MCF 10A (cell line): Measurements from ENCODE around the gene MORN1. TPM values are rescaled to one million over a fixed set of nuclear protein-coding genes. Genes with fewer than 3 reads are reported as not detected.

Experiments used
- BruUV-seq: library from RNA; stranded (reverse); fragments of 400-500 nt; replicated peaks from 2 replicates; lab custom pipeline; 2021; lab: Mats Ljungman, UMichigan
- CTCF ChIA-PET: fragments of 300-600 bp; sonication (Branson Sonifier 250); formaldehyde crosslinking; extraction: SDS; loops from one replicate; lab custom pipeline; 2021; ENCODE audit warnings: antibody characterized with exemption, inconsistent platforms; lab: Yijun Ruan, JAX
- POLR2A ChIA-PET: fragments of 300-600, 350-650 bp; sonication (Branson Sonifier 250); formaldehyde crosslinking; extraction: SDS; loops from one replicate; lab custom pipeline; 2020; ENCODE audit warnings: antibody characterized with exemption, inconsistent platforms; lab: Yijun Ruan, JAX
- DNase-seq: peaks from one replicate; pipeline ENCODE4 v3.0.0-alpha.2; 2018; ENCODE audit not compliant: unreplicated experiment
- H3K27ac Mint-ChIP-seq: one replicate; pipeline ENCODE4 v1.8.0; 2022; ENCODE audit warnings: mild to moderate bottlenecking, low read depth, mixed read lengths; ENCODE audit not compliant: unreplicated experiment
- H3K27me3 Mint-ChIP-seq: one replicate; pipeline ENCODE4 v1.8.0; 2022; ENCODE audit warnings: mixed read lengths; ENCODE audit not compliant: insufficient read depth, unreplicated experiment
- H3K36me3 Mint-ChIP-seq: one replicate; pipeline ENCODE4 v1.8.0; 2022; ENCODE audit warnings: mild to moderate bottlenecking, moderate library complexity, mixed read lengths; ENCODE audit not compliant: insufficient read depth, unreplicated experiment
- H3K4me1 Mint-ChIP-seq: one replicate; pipeline ENCODE4 v1.8.0; 2022; ENCODE audit warnings: mixed read lengths; ENCODE audit not compliant: insufficient read depth, unreplicated experiment
- H3K4me3 Mint-ChIP-seq: one replicate; pipeline ENCODE4 v1.8.0; 2022; ENCODE audit warnings: mild to moderate bottlenecking, moderate library complexity, mixed read lengths; ENCODE audit not compliant: unreplicated experiment
- H3K9me3 Mint-ChIP-seq: one replicate; pipeline ENCODE4 v1.8.0; 2022; ENCODE audit warnings: mixed read lengths; ENCODE audit not compliant: unreplicated experiment
- intact Hi-C: fragments of 100-400 bp; cut with micrococcal nuclease; formaldehyde crosslinking; loops from 2 replicates; pipeline ENCODE4 v1.14.1; 2022
- total RNA-seq: library from RNA; stranded (reverse); gene quantifications from 2 replicates; pipeline ENCODE4 v1.2.3, GENCODE V29; 2022
- TF ChIP-seq, protein P1 (sequence below): fragments of 200-600 bp; IDR thresholded peaks from one replicate; pipeline ENCODE4 v1.8.0; 2022; ENCODE audit warnings: antibody characterized with exemption, mild to moderate bottlenecking; ENCODE audit not compliant: unreplicated experiment

The MORN1 gene
- total RNA-seq, 1 experiment from 2014 or later = 19.4 TPM

DNA sequence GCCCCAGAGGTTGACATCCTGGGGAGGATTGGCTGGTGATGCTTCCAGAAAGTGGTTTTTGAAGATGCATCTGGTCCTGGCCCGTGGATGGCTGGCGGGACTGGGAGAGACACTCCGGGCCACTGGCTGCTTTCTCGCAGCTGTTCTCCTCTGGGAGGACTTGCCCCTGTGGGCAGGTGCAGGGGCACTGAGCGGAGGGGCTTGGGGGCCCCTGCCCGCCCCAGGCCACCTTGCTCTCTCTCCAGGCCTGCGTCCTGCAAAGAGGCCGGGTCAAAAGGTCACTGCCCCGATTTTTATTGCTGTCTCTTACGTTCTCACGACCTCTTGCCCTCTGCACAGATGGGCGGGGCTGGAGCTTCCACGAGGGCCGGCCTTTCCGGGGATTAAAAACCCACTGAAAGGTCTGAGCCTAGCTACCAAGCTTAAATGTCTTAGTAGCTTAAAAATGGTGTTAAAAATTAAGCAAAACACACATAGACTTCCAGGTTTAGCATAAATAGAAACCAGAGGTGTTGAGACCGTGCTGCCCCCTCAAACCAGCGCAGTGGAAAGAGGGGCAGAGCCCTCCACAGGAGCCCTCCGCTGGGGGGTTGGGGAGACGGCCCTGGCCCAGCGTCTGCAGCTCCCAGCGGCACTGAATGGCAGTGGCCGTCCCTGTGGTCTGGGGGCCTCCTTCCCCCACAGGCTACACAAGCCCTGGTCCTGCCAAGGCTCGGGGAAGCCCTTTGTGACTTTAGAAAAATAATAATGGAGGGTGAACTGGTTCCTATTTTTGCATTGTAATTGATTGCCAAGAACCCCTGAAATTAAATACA lies 119.3 kb downstream of the MORN1 start:
- TF ChIP-seq, protein P1, sequence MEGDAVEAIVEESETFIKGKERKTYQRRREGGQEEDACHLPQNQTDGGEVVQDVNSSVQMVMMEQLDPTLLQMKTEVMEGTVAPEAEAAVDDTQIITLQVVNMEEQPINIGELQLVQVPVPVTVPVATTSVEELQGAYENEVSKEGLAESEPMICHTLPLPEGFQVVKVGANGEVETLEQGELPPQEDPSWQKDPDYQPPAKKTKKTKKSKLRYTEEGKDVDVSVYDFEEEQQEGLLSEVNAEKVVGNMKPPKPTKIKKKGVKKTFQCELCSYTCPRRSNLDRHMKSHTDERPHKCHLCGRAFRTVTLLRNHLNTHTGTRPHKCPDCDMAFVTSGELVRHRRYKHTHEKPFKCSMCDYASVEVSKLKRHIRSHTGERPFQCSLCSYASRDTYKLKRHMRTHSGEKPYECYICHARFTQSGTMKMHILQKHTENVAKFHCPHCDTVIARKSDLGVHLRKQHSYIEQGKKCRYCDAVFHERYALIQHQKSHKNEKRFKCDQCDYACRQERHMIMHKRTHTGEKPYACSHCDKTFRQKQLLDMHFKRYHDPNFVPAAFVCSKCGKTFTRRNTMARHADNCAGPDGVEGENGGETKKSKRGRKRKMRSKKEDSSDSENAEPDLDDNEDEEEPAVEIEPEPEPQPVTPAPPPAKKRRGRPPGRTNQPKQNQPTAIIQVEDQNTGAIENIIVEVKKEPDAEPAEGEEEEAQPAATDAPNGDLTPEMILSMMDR = no peak
- H3K27ac Mint-ChIP-seq = peak overlapping the region; percentile 25
- H3K27me3 Mint-ChIP-seq = no peaks in the 10 kb centered on the region
- no peaks in the 10 kb centered on the region for H3K36me3 Mint-ChIP-seq
- no TSS peak for BruUV-seq
- peaks cover 6% of the 10 kb centered on the region for H3K4me1 Mint-ChIP-seq
- intact Hi-C loops = no loop called here
- no peaks in the 10 kb centered on the region for H3K9me3 Mint-ChIP-seq
- DNase-seq = no peak
- no peak overlapping the region for H3K4me3 Mint-ChIP-seq
- POLR2A ChIA-PET = no interaction called here
- CTCF ChIA-PET = interaction anchor here (0.7 kb wide), 1 partner anchor 372 kb away, joined by 3 read pairs; no protein-coding TSS in a partner anchor

Other genes starting within 250 kb of the MORN1 start
- gene FAAP20, start 196.8 kb downstream of the MORN1 start, total RNA-seq = 75.9 and 88.8 TPM in 2 replicates
- 42.7 and 53.7 TPM in 2 replicates for gene SKI, start 163.2 kb downstream of the MORN1 start, total RNA-seq
- gene RER1, start 287 bp upstream of the MORN1 start, total RNA-seq = 172 and 224 TPM in 2 replicates
- 31.3 and 36.1 TPM in 2 replicates for gene PEX10, start 21.0 kb upstream of the MORN1 start, total RNA-seq
- 92.6 and 123 TPM in 2 replicates for gene PLCH2, start 84.7 kb upstream of the MORN1 start, total RNA-seq
- gene PANK4, start 135.0 kb upstream of the MORN1 start, total RNA-seq = 22.1 and 25.4 TPM in 2 replicates
- not detected in 2 replicates for gene HES5, start 138.7 kb upstream of the MORN1 start, total RNA-seq
- 4.2 and 4.6 TPM in 2 replicates for gene TNFRSF14, start 164.8 kb upstream of the MORN1 start, total RNA-seq
- 10.3 and 12.6 TPM in 2 replicates for gene PRXL2B, start 195.2 kb upstream of the MORN1 start, total RNA-seq
- not detected in 2 replicates for gene MMEL1, start 241.5 kb upstream of the MORN1 start, total RNA-seq